H9 (cell line): Measurements from ENCODE around the gene ACKR1. TPM values are rescaled to one million over a fixed set of nuclear protein-coding genes. Genes with fewer than 3 reads are reported as not detected.

Source experiments
- DNase-seq: peaks from one replicate; pipeline ENCODE4 v3.0.0-alpha.2; 2017
- H2AFZ ChIP-seq: one replicate; pipeline ENCODE4 v1.6.1; 2013; ENCODE audit warnings: mild to moderate bottlenecking, low read length, control low read depth, moderate library complexity
- H2AK5ac ChIP-seq: 2 replicates; pipeline ENCODE4 v1.6.1; 2013; ENCODE audit warnings: low read length, control low read depth, mixed read lengths; ENCODE audit not compliant: insufficient read length
- H2BK120ac ChIP-seq: one replicate; pipeline ENCODE4 v1.6.1; 2013; ENCODE audit warnings: low read depth, mild to moderate bottlenecking, low read length, control low read depth, inconsistent platforms; ENCODE audit not compliant: poor library complexity, severe bottlenecking
- H2BK12ac ChIP-seq: 2 replicates; pipeline ENCODE4 v1.6.1; 2013; ENCODE audit warnings: low read length, control low read depth, mixed read lengths, low read depth; ENCODE audit not compliant: insufficient read length
- H2BK15ac ChIP-seq: 2 replicates; pipeline ENCODE4 v1.6.1; 2013; ENCODE audit warnings: low read depth, low read length, control low read depth
- H2BK20ac ChIP-seq: one replicate; pipeline ENCODE4 v1.6.1; 2013; ENCODE audit warnings: low read depth, mild to moderate bottlenecking, low read length, control low read depth, inconsistent platforms; ENCODE audit not compliant: poor library complexity, severe bottlenecking
- H2BK5ac ChIP-seq: 2 replicates; pipeline ENCODE4 v1.6.1; 2013; ENCODE audit warnings: low read length, control low read depth, mixed read lengths; ENCODE audit not compliant: insufficient read length
- H3K14ac ChIP-seq: 2 replicates; pipeline ENCODE4 v1.6.1; 2013; ENCODE audit warnings: low read length, control low read depth; ENCODE audit not compliant: insufficient read depth
- H3K18ac ChIP-seq: 2 replicates; pipeline ENCODE4 v1.6.1; 2013; ENCODE audit warnings: low read depth, mild to moderate bottlenecking, mixed read lengths, low read length, control low read depth; ENCODE audit not compliant: insufficient read length
- H3K23ac ChIP-seq: 2 replicates; pipeline ENCODE4 v1.6.1; 2013; ENCODE audit warnings: low read length, control low read depth, mixed read lengths, low read depth; ENCODE audit not compliant: insufficient read length
- H3K23me2 ChIP-seq: 2 replicates; pipeline ENCODE4 v1.6.1; 2013; ENCODE audit warnings: low read depth, mild to moderate bottlenecking, mixed read lengths, low read length, control low read depth; ENCODE audit not compliant: insufficient read length, poor library complexity, severe bottlenecking
- H3K27ac ChIP-seq: 2 replicates; pipeline ENCODE4 v1.5.1; 2013; ENCODE audit warnings: low read length, control low read depth, mixed read lengths, low read depth; ENCODE audit not compliant: insufficient read length
- H3K27me3 ChIP-seq: 2 replicates; pipeline ENCODE4 v1.6.1; 2013; ENCODE audit warnings: low read length, control low read depth, inconsistent platforms; ENCODE audit not compliant: insufficient read depth
- H3K4ac ChIP-seq: 2 replicates; pipeline ENCODE4 v1.6.1; 2013; ENCODE audit warnings: low read depth, mild to moderate bottlenecking, control low read depth, inconsistent platforms, low read length, moderate library complexity
- H3K4me1 ChIP-seq: 2 replicates; pipeline ENCODE4 v1.6.1; 2013; ENCODE audit warnings: low read length, control low read depth, inconsistent platforms; ENCODE audit not compliant: insufficient read depth
- H3K4me2 ChIP-seq: 2 replicates; pipeline ENCODE4 v1.6.1; 2013; ENCODE audit warnings: low read length, control low read depth, mixed read lengths; ENCODE audit not compliant: insufficient read length, insufficient read depth
- H3K56ac ChIP-seq: 2 replicates; pipeline ENCODE4 v1.6.1; 2013; ENCODE audit warnings: low read depth, mild to moderate bottlenecking, mixed read lengths, low read length, control low read depth; ENCODE audit not compliant: insufficient read length
- H3K79me1 ChIP-seq: 2 replicates; pipeline ENCODE4 v1.6.1; 2013; ENCODE audit warnings: low read depth, mild to moderate bottlenecking, moderate library complexity, low read length, control low read depth, inconsistent platforms; ENCODE audit not compliant: insufficient read depth, poor library complexity, severe bottlenecking
- H3K79me2 ChIP-seq: 2 replicates; pipeline ENCODE4 v1.6.1; 2013; ENCODE audit warnings: low read length, control low read depth, inconsistent platforms; ENCODE audit not compliant: insufficient read depth
- H3K9ac ChIP-seq: 2 replicates; pipeline ENCODE4 v1.6.1; 2013; ENCODE audit warnings: low read length, control low read depth, mixed read lengths; ENCODE audit not compliant: insufficient read length; ENCODE audit errors: extremely low read depth
- H3K9me3 ChIP-seq: one replicate; pipeline ENCODE4 v1.6.1; 2013; ENCODE audit warnings: low read depth, low read length, inconsistent platforms; ENCODE audit not compliant: control insufficient read depth
- H3T11ph ChIP-seq: one replicate; pipeline ENCODE4 v1.6.1; 2013; ENCODE audit warnings: mild to moderate bottlenecking, low read length, control low read depth, inconsistent platforms
- H4K20me1 ChIP-seq: one replicate; pipeline ENCODE4 v1.6.1; 2013; ENCODE audit not compliant: control insufficient read depth, insufficient read length, insufficient read depth
- H4K5ac ChIP-seq: 2 replicates; pipeline ENCODE4 v1.6.1; 2013; ENCODE audit warnings: low read depth, mild to moderate bottlenecking, mixed read lengths, low read length, control low read depth; ENCODE audit not compliant: insufficient read length
- H4K8ac ChIP-seq: replicated peaks from 2 replicates; pipeline ENCODE4 v1.6.1; 2013; ENCODE audit warnings: low read length, control low read depth, mixed read lengths, low read depth; ENCODE audit not compliant: insufficient read length
- H4K91ac ChIP-seq: 2 replicates; pipeline ENCODE4 v1.6.1; 2013; ENCODE audit warnings: low read depth, mild to moderate bottlenecking, moderate library complexity, mixed read lengths, low read length, control low read depth; ENCODE audit not compliant: insufficient read length
- H3K27ac Mint-ChIP-seq, 3 experiments: 2 replicates in 2 of 3; 3 replicates in 1 of 3; pipeline ENCODE4 v1.8.0; 2020 to 2021; ENCODE audit warnings: mixed read lengths in 3 of 3, mild to moderate bottlenecking in 1 of 3, moderate library complexity in 1 of 3
- H3K27me3 Mint-ChIP-seq: 2 replicates; pipeline ENCODE4 v1.8.0; 2021; ENCODE audit warnings: low read depth, mild to moderate bottlenecking, moderate library complexity, mixed read lengths
- H3K36me3 Mint-ChIP-seq, 3 experiments: 2 replicates in 2 of 3; 3 replicates in 1 of 3; pipeline ENCODE4 v1.8.0; 2020 to 2021; ENCODE audit warnings: low read depth in 3 of 3, mixed read lengths in 3 of 3; ENCODE audit not compliant: insufficient read depth in 1 of 3
- H3K4me1 Mint-ChIP-seq, 2 experiments: 2 replicates each; pipeline ENCODE4 v1.8.0; 2020; ENCODE audit warnings: mixed read lengths in 2 of 2
- H3K4me3 Mint-ChIP-seq, 2 experiments: 2 replicates in 1 of 2; 3 replicates in 1 of 2; pipeline ENCODE4 v1.8.0; 2020 to 2021; ENCODE audit warnings: mild to moderate bottlenecking in 2 of 2, mixed read lengths in 2 of 2, moderate library complexity in 1 of 2
- H3K9me3 Mint-ChIP-seq, 2 experiments: 2 replicates in 1 of 2; 3 replicates in 1 of 2; pipeline ENCODE4 v1.8.0; 2020; ENCODE audit warnings: mild to moderate bottlenecking in 2 of 2, mixed read lengths in 2 of 2, moderate library complexity in 1 of 2
- WGBS: extraction: QIAGEN DNeasy Blood & Tissue Kit; methylation state at CpG from one replicate; pipeline ENCODE4 v1.1.7; 2013; ENCODE audit warnings: missing lambda C conversion rate, low lambda C conversion rate, mixed read lengths; ENCODE audit not compliant: insufficient read length; ENCODE audit errors: extremely low coverage; 5-methylcytosine and 5-hydroxymethylcytosine counted together
- total RNA-seq: library from RNA; stranded (reverse); gene quantifications from 2 replicates; pipeline ENCODE4 v1.2.1, GENCODE V29; 2021
- TF ChIP-seq, protein P1 (sequence below): fragments of 200-600 bp; sonication (generic); conservative IDR thresholded peaks from 3 replicates; pipeline ENCODE4 v1.8.0; 2021; ENCODE audit warnings: antibody characterized with exemption, mild to moderate bottlenecking

The ACKR1 gene
- total RNA-seq, 1 experiment from 2014 or later: 0.26 TPM

DNA sequence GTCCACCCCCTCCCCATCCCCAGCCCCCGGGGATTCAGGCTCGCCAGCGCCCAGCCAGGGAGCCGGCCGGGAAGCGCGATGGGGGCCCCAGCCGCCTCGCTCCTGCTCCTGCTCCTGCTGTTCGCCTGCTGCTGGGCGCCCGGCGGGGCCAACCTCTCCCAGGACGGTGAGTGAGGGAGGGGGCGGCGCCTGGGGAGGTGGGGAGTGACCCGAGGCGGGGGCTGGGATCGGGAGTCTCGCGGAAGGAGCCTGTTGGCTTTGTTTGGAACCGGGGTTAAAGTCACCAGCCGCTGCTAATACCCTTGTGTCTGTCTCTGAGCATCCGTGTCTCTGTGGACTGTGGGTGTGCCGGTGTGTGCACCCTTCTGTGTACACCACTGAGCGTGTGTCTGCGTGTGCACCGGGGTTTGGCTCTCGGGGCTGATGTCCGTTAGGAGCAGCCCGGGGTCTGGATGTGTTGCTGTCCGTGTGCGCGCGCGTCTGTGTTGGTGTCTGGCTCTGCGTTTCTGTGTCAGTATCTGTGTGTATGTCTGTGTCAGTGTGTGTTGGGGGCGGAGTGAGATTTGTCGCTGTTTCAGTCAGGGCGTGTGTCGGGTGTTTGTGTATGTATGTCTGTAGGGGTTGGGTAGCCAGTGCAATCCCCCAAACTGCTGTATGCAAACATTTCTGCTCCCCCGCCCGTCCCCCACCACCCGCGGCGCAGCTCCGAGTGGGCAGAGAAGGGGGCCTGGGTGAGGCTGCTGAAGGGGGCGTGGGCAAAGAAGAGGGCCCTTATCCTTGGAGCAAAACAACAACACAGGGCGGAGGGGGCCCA lies 32.8 kb upstream of the ACKR1 start:
- Histone ChIP-seq H4K91ac (no peak overlapping the region), H3K4ac (no peak overlapping the region), H3K9me3 (no peaks in the 10 kb centered on the region), H2BK120ac (no peak overlapping the region), H3T11ph (no peak overlapping the region), H2AK5ac (no peak overlapping the region), H3K9ac (peak overlapping the region; percentile 40), H3K23me2 (peaks cover 9% of the 10 kb centered on the region), H2BK20ac (no peak overlapping the region), H3K4me2 (peak overlapping the region; percentile 95), H3K56ac (no peak overlapping the region), H3K4me1 (no peaks in the 10 kb centered on the region), H3K23ac (no peak overlapping the region), H3K79me1 (no peaks in the 10 kb centered on the region), H4K8ac (no peak overlapping the region), H3K27ac (no peak overlapping the region), H3K27me3 (no peaks in the 10 kb centered on the region), H3K18ac (no peak overlapping the region), H4K5ac (no peak overlapping the region), H3K79me2 (no peaks in the 10 kb centered on the region), H2BK12ac (no peak overlapping the region), H4K20me1 (no peaks in the 10 kb centered on the region), H2BK5ac (no peak overlapping the region), H3K14ac (0 out of 2 replicates have a peak overlapping the region, but pooled peaks have one; percentile 8), H2AFZ (no peak overlapping the region), H2BK15ac (no peak overlapping the region)
- H3K4me3 Mint-ChIP-seq: peak overlapping the region; percentile 72 to 97
- no peaks in the 10 kb centered on the region for H3K36me3 Mint-ChIP-seq
- peak; percentile 66 for DNase-seq
- peak overlapping the region in 1 of 3 experiments; percentile 17; a peak in 2 of 7 replicates for H3K27ac Mint-ChIP-seq
- H3K27me3 Mint-ChIP-seq: peaks cover 48% of the 10 kb centered on the region
- H3K9me3 Mint-ChIP-seq: no peaks in the 10 kb centered on the region
- TF ChIP-seq, protein P1, sequence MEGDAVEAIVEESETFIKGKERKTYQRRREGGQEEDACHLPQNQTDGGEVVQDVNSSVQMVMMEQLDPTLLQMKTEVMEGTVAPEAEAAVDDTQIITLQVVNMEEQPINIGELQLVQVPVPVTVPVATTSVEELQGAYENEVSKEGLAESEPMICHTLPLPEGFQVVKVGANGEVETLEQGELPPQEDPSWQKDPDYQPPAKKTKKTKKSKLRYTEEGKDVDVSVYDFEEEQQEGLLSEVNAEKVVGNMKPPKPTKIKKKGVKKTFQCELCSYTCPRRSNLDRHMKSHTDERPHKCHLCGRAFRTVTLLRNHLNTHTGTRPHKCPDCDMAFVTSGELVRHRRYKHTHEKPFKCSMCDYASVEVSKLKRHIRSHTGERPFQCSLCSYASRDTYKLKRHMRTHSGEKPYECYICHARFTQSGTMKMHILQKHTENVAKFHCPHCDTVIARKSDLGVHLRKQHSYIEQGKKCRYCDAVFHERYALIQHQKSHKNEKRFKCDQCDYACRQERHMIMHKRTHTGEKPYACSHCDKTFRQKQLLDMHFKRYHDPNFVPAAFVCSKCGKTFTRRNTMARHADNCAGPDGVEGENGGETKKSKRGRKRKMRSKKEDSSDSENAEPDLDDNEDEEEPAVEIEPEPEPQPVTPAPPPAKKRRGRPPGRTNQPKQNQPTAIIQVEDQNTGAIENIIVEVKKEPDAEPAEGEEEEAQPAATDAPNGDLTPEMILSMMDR: no peak
- no CpG with 5 or more reads among the region's 49 CpGs for WGBS
- peaks cover 10 to 18% of the 10 kb centered on the region in 2 experiments for H3K4me1 Mint-ChIP-seq
